Mesenteric fat pad (tissue), 1 donor: ENCODE measurements around the gene FSTL3. TPM values are rescaled to one million over a fixed set of nuclear protein-coding genes. Genes with fewer than 3 reads are reported as not detected.

Experiments
- DNase-seq: peaks from one replicate; pipeline ENCODE4 v3.0.0-alpha.2; 2020; ENCODE audit warnings: low spot score
- total RNA-seq: library from RNA; stranded (reverse); fragmentation: NEBNext Ultra II Directional; extraction: Animal tissue kit (Norgen Biotek cat#: 25700); gene quantifications from one replicate; pipeline ENCODE4 v1.2.1, GENCODE V29; 2021
- donor health status: DM: yes; HTN: yes; CAD: no.

FSTL3 gene
- total RNA-seq, 1 donor from 2014 or later, result 193 TPM

DNA sequence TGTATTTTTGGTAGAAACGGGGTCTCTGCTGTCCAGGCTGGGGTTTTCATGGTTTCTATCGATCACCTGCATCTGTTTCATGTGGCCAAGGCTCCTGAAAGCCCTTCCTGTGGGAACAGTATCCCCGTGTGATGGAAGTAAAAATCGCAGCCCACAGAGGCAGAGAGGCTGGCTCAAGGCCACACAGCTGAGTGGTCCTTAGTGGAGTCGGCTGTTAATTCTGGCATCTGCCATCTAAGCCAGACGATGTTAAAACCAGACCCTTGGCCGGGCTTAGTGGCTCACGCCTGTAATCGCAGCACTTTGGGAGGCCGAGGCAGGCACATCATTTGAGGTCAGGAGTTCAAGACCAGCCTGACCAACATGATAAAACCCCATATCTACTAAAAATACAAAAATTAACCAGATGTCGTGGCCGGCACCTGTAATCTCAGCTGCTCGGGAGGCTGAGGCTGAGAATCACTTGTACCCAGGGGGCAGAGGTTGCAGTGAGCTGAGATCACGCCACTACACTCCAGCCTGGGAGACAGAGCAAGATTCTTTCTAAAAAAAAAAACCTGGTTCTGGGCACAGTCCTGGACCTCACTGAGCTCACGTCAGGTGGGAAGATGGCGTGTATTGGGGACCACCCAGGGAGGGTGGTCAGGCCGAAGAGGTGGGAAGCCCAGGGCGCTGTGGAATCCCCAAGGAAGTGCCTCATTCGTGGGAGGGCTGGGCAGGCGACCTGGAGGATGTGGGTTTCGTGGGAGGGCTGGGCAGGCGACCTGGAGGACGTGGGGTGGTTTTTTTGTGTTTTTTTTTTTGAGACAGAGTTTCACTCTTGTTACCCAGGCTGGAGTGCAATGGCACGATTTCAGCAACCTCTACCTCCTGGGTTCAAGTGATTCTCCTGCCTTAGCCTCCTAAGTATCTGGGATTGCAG lies 56.2 kb downstream of the FSTL3 start:
- no peak for DNase-seq

Other genes with a start within 250 kb of the FSTL3 start
- gene SHC2, start 215.4 kb upstream of the FSTL3 start, total RNA-seq, result 29.1 TPM
- gene MADCAM1, start 179.9 kb upstream of the FSTL3 start, total RNA-seq, result 1.7 TPM
- gene TPGS1, start 168.9 kb upstream of the FSTL3 start, total RNA-seq, result 20.3 TPM
- gene CDC34, start 144.6 kb upstream of the FSTL3 start, total RNA-seq, result 53.7 TPM
- 0.74 TPM for gene GZMM, start 132.3 kb upstream of the FSTL3 start, total RNA-seq
- 396 TPM for gene BSG, start 103.8 kb upstream of the FSTL3 start, total RNA-seq
- 0.16 TPM for gene HCN2, start 86.5 kb upstream of the FSTL3 start, total RNA-seq
- 36.9 TPM for gene POLRMT, start 42.9 kb upstream of the FSTL3 start, total RNA-seq
- 0.22 TPM for gene FGF22, start 36.5 kb upstream of the FSTL3 start, total RNA-seq
- 37.3 TPM for gene RNF126, start 13.2 kb upstream of the FSTL3 start, total RNA-seq
- gene PRSS57, start 19.1 kb downstream of the FSTL3 start, total RNA-seq, result not detected
- 212 TPM for gene PALM, start 32.5 kb downstream of the FSTL3 start, total RNA-seq
- 0.67 TPM for gene MISP, start 74.7 kb downstream of the FSTL3 start, total RNA-seq
- gene PTBP1, start 121.1 kb downstream of the FSTL3 start, total RNA-seq, result 236 TPM
- not detected for gene PLPPR3, start 145.6 kb downstream of the FSTL3 start, total RNA-seq
- gene AZU1, start 151.4 kb downstream of the FSTL3 start, total RNA-seq, result 0.39 TPM
- gene PRTN3, start 164.6 kb downstream of the FSTL3 start, total RNA-seq, result 0.32 TPM
- 1.3 TPM for gene ELANE, start 175.9 kb downstream of the FSTL3 start, total RNA-seq
- gene CFD, start 183.3 kb downstream of the FSTL3 start, total RNA-seq, result 1,010 TPM
- 28.8 TPM for gene MED16, start 216.8 kb downstream of the FSTL3 start, total RNA-seq
- not detected for gene RNU6-9, start 217.1 kb downstream of the FSTL3 start, total RNA-seq
- 48.2 TPM for gene R3HDM4, start 236.8 kb downstream of the FSTL3 start, total RNA-seq
- not detected for gene KISS1R, start 240.9 kb downstream of the FSTL3 start, total RNA-seq
- 19.5 TPM for gene ARID3A, start 249.6 kb downstream of the FSTL3 start, total RNA-seq